GM19043 (cell line): ENCODE results near the gene AGTPBP1.
A peak's percentile ranks its signal among the peaks of the same experiment; 100 is the strongest.
"Not testable (repeated sequence)": the region's sequence is repeated elsewhere in the genome, so short reads cannot be mapped to it uniquely, and the experiment has no call there.

Source experiments
- ATAC-seq: cut with Tn5 transposase; IDR thresholded peaks from one replicate; pipeline ENCODE4 v1.9.1; 2021; ENCODE audit warnings: low read depth; ENCODE audit not compliant: unreplicated experiment

Gene AGTPBP1

DNA sequence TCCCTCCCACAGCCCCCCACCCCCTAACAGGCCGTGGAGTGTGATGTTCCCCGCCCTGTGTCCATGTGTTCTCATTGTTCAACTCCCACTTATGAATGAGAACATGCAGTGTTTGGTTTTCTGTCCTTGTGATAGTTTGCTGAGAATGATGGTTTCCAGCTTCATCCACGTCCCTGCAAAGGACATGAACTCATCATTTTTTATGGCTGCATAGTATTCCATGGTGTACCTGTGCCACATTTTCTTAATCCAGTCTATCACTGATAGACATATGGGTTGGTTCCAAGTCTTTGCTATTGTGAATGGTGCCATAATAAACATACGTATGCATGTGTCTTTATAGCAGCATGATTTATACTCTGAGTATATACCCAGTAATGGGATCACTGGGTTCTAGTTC, 23.9 kb downstream of the AGTPBP1 start:
- ATAC-seq = not testable (repeated sequence)

DNA sequence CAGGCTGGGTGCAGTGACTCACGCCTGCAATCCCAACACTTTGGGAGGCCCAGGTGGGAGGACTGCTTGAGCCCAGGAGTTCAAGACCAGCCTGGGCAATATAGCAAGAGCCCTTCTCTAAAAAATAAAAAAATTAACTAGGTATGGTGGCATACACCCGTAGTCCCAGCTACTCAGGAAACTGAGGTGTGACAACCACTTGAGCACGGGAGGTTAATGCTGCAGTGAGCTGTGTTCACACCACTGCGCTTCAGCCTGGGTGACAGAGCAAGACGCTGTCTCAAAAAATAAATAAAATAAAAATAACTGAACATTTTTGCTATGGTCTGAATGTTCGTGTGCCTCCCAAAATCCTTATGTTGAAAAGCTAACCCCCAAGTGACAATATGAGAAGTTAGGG, 24.5 kb downstream of the AGTPBP1 start:
- ATAC-seq = no peak

DNA sequence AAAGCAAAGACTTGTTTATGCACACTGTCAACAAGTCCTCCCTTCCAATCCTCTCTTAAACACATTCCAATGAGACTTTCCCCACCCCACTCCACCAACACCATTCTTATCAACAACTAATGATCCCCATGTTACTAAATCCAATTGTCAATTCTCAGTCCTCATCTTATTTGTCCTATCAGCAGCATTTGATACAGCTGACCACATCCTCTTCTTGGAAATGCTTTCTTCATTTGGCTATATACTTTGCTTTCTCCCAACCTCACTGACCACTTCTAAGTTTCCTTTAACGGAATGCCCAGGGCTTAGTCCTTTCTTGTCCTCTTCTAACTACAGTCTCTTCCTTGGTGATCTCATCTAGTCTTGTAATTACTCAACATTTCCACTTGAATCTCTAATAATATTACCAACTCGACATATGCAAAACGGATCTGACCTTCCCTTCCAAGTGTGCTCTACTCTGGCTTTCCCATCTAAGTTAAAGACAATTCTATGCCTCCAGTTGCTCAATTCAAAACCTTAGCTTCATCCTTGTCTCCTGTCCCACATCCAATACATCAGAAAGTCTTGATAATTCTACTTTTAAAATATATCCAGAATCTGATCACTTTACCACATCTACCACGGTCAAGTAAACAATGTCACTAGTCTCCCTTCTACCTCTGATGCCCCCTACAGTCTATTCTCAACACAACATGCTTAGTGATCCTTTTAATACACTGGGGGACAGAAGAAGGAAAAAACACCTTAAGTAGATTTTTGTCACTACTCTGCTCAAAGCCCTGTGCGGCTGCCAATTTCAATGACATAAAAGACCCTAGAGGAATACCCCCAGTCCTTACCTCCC, 25.5 kb downstream of the AGTPBP1 start:
- peak; percentile 50 for ATAC-seq

DNA sequence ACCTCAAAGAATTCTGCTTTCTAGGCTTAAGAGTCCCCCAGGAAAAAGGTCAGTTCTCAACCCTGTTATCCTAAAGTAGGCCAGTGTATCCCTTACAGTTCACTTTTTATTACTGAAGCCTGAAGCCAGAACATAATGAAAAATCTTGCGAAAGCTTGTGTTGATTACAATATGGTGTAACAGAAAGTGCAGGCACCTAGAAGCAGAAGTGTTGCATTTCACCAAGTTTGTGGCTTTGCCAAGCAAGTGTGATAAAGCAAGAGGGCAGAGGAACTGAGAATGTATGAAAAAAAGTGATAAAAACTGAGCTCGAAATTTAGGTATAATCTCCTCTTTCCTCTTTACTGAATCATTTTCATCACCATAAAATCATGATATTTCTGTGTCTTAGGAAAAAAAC, 26.2 kb downstream of the AGTPBP1 start:
- peak; percentile 67 for ATAC-seq

DNA sequence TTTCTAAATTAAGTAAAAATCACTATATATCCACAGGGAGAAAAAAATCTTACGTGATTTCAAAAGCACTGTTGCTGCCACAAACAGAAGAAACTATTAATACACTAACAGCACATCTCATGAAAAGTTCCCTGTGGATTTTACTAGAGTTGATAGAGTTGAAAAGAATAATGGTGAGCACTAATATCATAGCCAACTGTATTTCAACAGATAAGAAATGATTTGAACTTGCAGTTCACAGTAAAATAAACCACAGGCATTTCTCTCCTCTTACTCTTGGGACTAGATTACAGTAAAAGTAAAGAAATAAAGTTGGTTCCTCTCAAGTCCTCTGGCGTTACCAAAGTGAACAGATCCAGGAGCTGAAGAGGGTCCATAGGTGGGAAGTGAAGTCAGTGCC, 27.9 kb downstream of the AGTPBP1 start:
- no peak for ATAC-seq

DNA sequence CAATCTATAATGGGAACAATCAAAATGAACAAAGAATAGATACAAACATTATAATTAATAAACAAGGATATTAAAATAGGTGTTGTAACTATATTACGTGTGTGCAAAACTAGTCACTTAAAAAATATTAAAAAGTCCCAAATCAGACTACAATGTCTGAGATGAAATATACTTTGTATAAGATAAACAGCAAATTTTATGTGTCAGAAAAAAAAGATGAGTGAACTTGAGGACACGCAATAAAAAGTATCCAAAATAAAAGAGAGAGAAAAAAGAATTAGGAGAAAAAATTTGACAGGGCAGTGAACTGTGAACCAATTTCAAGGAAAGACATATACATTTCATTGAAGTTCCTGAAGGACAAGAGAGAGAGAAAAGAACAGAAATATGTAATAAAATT, 37.0 kb downstream of the AGTPBP1 start:
- ATAC-seq = no peak

DNA sequence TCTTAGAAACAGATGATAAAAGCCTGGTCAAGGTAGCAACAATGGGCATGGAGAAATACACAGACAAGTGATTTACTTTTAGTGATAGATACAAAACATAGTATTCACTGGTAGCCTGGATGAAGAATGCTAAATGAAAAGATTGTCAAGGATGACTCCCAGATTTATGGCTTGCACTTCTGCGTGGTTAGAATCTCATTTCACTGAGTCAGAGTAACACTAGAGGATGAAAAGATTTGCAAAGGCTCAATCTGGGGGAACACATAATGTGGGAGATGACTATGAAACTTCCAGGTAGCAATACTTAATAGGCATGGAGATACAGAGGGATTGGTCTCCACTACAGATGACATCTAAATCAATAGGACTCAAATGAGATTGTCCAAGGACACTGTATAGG, 38.4 kb downstream of the AGTPBP1 start:
- ATAC-seq = no peak

DNA sequence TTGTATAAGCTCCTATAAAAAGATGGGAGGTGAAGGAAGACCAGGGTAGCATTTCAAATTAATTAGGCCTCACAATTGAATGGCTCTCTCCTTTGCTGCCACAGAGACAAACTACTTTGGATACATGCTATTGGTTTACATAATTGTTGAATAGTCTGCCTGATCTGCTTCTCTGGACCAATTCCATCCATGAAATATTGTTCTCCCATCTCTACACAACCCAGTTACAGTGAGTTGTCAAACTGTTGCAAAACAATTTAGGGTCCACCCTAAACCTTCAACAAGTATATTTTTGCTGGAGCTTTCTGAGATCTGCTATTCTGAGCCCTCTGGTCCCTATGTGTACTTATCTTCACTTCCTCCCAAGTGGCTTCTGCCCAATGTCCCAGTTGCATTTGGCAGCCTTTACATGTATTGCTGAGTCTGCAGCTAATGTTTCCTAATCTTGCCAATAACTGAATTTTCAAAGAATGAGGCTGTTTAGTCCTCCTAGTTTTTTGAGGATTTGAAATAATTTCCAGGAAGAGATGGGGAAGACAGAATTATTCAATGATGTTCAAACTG, 38.9 kb downstream of the AGTPBP1 start:
- no peak for ATAC-seq

DNA sequence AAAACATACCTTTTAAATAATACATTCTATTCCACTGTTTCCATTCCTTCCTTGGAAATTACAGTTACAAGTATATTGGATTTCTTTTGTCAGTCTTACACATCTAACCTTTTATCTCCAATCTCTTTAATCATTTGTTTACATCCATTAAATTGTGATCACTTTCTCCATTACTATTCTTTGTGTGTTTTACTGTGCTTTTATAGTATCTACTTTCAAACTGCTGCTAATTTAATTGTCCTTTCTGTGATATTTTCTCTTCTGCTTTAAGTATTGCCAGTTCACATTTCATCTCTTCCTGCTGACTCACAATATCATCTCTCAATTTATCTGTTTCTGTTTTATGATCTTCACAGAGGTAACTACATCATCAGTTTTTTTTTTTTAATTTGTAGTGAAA, 39.6 kb downstream of the AGTPBP1 start:
- ATAC-seq = no peak

DNA sequence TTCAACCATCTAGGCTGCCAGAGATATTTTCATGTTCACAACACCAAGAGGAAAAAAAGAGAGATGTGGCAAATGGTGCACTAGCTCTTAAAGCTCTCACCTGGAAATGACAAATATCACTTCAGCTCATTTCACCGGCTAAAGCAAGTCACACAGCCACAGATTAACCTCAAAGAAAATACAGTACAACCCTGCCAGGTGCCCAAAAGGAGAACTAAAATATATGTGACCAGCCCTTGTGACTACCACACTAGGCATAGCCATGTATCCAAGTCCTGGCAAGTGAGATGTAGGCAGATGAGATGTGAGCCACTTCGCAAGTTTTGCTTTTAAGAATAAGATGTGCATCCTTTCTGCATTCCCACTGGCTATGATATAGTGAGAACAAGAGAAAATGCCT, 41.4 kb downstream of the AGTPBP1 start:
- ATAC-seq = no peak

DNA sequence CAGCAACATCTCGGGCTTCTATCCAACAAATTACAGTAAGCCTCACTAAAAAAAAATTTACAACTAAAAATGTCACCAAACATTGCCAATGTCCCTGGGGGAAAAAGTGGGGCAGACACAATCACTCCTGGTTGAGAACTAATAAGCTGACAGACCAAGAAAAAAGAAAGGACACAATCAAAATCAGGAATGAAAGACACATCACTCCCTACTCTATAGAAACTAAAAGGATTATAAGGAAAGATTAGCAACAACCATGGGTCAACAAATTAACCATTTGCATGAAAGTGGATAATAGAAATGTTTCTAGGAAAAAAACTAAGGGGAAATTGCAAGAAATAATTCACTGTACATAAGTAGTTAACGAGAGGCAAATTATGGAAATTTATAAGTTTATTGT, 53.4 kb downstream of the AGTPBP1 start:
- no peak for ATAC-seq

DNA sequence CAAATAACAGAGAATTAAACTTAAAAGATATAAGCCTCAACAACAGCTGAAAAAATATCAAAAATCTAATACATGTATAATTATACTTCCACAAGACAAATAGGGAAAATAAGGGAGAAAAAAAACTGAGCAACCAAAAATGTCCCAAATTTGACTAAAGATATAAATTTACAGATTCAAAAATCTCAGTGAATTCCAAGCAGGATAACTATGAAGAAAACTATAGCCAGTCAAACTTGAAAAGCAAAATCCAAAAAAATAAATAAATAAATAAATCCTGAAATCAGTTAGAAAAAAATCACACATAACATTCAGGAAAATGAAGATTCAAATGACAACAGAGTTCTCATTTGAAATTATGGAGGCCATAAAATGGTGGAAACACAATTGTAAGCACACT, 56.7 kb downstream of the AGTPBP1 start:
- no peak for ATAC-seq

DNA sequence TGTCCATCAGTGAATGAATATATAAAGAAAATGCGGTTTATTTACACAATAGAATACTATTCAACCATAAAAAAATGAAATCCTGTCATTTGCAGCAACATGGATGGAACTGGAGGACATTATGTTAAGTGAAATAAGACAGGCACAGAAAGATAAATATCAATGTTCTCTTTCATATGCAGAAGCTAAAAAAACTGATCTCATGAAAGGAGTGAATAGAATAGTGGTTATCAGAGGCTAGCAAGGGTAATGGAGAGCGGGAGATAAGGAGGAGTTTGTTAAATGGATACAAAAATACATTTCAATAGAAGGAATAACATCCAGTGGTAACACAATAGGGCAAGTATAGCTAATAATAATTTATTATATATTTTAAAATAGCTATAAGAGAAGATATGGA, 65.0 kb downstream of the AGTPBP1 start:
- ATAC-seq = no peak

DNA sequence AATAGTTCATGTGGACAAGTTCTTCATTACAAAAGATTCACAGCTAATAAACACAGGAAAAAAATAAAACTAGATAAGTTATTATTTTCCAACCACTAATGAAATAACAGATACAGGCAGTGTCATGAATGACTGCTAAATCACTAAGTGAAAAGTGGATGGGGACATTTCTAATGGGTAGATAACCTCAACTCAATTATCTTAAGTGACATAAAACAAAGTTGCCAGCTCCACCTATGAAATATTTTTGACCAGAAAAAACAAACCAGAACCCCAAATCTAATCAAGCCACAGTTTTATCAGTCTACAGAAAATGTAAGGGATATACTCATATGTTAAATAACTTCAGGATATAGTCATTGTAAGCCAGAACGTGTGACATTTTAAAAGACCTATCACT, 74.4 kb downstream of the AGTPBP1 start:
- no peak for ATAC-seq

DNA sequence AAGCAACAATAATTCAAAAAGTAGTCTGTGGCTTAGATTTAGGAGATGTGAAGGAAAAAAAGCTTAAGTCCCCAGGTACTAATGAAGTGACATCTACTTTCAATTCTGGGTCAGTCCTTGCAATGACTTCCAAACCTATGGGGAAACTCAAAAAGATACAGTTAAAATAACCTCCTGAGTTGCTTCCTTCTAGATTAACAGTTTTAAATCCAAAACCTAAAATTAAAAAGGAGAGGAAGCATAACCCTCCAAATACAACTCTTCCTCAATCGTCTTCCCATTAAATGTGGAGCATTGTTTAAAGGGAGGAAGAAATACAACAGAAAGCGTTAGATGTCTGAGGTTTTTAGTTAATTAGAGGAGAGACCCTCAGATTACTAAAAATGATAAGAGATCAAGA, 75.7 kb downstream of the AGTPBP1 start:
- ATAC-seq = no peak

DNA sequence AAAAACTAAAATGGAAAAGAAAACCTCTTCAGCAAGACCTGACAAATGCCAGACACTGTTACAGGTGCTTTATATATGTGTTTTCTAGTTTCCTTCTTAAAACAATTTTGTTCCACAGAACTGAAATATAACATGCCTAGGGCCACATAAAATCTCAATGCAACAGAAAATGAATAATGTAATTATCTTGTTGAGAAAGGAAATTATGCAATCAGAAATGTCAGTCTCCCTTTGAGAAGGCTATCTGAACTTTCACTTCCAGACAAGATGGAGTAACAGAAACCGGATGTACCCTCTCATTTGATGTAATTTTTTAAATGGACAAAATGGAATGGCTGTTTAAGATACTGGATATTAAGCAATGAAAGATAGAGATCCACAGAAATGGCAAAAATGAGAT, 79.2 kb downstream of the AGTPBP1 start:
- no peak for ATAC-seq

DNA sequence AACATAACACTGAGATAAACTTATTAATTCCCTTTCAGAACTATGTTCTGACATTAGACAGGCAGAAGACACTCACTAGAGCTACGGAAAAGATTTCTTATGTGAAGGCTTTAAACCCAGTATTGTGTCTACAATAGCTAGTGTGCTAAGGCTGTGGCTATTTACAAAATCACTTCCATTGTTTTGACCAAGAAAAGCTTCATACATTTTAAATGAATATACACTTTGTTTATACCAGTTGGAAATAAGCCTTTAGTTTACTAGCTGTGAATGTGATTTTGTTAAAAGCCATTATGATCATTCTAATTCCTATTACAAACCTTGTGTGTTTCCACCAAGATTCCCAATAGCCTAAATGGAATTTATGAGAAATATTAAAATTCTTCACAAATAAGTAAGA, 83.0 kb downstream of the AGTPBP1 start:
- ATAC-seq = no peak

DNA sequence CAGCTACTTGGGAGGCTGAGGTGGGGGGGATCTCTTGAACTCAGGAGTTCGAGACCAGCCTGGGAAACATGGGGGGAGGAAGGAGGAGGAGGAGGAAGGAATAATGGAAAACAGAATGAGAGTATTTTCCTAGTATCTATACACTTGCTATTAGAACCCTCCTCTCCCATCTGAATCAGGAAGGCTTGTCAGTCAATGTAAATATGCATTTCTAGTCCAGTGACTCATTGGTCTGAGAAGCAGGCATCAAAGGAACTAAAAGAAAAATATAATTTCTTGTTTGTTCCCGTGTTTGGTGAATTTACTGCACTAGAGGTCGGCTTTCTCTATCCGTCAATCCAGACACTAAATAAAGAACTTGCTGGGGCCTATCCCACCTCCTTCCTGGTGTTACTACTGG, 88.6 kb downstream of the AGTPBP1 start:
- ATAC-seq = no peak

DNA sequence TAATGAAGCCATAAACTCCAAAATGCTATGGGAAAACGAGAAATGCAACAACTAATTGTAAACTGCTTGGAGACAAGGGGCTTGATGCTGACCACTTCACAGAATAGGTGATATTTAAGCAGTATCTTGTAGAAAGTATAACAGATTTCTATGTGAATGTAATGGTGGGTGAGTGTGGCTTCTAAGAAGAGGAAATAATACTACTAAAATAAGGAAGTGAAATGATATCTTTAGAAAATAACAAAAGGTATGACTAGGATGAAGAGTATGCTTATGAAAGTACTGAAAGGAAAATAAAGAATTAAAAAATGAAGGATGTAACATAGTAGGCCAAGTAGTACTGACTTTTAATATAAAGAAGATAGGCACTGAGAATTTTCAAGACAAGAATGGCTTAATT, 94.2 kb downstream of the AGTPBP1 start:
- peak; percentile 90 for ATAC-seq

DNA sequence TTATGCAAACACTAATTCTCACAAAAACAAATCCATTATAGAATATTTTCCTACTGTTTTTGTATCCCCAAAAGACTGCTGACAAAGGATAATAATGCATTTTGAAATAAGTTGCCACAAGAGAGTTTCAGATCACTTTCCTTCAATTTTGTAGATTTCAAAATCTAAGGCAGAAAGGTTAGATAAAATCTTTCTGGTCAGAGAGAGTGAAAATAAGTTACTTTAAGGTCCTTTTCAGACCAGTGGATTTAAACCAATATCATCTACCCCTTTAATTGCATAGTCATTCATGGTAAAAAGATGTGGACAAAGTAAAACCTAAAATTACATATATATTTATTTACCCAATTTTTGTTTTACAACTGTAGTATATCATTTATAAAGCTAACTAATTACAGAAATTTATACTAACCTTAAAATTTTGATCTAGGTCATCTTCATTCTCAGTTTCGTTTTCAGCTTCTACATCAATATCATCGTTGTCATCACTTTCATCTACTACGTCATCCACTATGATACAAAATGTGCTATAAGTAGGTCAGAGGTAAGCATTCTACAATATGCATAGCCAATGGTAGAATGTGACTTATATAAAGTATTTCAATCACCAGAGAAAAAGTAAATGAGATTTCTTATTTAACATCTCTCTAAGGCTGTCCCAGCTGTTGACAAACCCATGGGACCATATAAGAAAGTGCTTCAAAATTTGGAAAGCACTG, 95.7 kb downstream of the AGTPBP1 start:
- ATAC-seq = no peak

DNA sequence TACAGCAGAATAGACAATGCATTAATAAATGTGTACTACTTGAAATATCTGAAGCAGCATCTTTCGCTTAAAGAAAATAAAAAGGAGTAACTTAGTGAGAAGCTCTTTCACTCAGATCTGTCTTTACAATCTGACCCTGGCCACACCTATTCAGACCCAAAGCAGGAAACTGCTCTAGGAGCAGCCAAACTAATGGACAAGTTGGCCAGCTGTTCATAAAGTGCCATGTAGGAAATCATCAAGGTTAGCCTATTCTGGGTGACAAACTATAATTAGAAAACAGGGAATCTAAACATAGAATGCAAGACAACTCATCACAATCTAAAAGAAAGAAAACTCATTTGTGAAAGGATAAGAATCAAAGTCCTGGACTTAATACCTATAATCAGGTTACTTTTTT, 101.3 kb downstream of the AGTPBP1 start:
- no peak for ATAC-seq

DNA sequence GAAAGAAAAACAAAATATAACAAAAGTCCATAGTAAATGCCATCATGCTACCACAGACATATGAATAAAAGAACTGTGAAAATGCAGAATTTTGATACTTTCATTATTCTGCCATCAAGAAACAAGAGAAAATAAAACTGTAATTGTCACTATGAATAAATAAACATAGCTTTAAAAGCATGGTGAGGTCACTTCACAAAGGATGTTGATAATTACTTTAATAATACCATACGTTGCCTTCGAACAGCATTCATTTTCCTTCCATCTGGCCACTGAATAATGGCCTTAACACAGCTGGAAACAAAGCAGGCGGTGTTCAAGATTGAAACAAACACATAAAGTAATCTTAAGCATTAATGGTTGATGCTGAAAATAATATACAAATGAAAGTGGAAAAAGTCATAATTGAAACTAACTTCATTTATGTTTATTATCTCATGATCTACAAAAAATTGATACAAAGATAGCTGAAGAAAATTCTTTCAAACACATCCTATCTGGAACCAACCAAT, 102.0 kb downstream of the AGTPBP1 start:
- no peak for ATAC-seq
